ENCODE data around the gene CIB4.

GRCh38 chr2:26644188-26644835 is 3.1 kb upstream of the CIB4 start:
- TF ChIP-seq CTCF (IDR thresholded peaks at IDR 0.05) (no peak), POLR2AphosphoS5 (IDR thresholded peaks at IDR 0.05) (no peak), POLR2A (IDR thresholded peaks at IDR 0.05) (no peak), EP300 (IDR thresholded peaks at IDR 0.05; ENCODE audit: low read depth) (no peak)

Measured in transverse colon (tissue), 4 donors.